OCI-M1 (cell line): ENCODE data around the gene TMEM204.

Experiments
- DNase-seq: peaks from one replicate; lab custom pipeline; 2025; lab: John Stamatoyannopoulos, UW

The TMEM204 gene

DNA sequence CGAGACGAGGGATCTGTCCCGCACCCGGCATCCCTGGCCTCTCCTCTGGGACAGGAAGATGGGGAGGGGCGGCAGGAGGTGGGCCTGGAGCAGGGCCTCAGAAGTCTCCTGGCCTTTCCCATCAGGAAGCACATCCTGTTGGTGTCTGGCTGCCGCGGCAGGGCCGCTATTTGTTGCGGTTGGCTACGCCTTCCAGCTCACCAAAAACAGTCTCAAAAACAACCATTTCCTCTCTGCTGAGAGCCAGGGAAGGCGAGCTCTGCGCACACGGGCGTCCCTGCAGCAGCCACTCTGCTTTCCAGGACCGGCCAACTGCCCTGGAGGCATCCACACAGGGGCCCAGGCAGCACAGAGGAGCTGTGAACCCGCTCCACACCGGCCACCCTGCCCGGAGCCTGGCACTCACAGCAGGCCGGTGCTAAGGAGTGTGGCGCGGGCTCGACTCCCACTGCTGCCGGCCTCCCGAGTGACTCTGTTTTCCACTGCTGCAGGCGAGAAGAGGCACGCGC is at the start of gene TMEM204:
Gene TMEM204 (plus strand): TSS at position 224 of the 509 bp plus-strand sequence. CDS start 610 bp downstream, outside the sequence.
- DNase-seq, result no peak

DNA sequence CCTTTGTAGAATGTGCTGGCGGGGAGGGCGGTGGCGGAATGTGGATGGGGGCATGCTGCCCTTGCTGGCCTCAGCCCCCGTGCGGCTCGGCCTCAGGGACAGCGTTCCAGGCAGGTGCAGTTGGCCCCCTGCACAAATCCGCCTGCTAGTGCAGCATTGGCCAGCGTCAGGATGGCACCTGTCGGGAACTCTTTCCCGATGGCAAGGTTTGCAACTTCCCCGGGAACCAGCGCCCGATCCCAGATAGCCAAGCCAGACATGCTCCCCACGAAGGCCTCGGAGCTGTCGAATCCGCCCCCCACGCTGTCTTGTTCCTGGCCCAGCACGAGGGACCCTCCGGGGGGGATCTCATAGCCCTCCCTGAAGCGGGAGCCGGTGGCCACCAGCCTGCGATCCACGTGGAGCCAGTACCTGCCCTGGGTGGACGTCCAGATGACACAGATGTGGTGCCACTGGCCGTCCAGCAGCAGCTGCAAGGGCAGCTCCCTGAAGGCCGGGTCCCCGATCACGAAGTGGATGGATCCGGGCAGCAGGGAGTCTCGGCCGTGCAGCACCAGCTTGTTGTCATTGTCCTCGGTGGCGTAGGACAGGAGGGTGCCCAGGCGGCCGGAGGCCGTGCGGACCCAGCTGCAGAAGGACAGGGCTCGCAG is 47.5 kb upstream of the TMEM204 start:
- DNase-seq, result no peak

GRCh38 chr16:1486551-1487390 is 46.7 kb upstream of the TMEM204 start:
- DNase-seq, result no peak

GRCh38 chr16:1487395-1488053 is 45.9 kb upstream of the TMEM204 start:
- DNase-seq, result no peak

GRCh38 chr16:1488054-1488601 is 45.3 kb upstream of the TMEM204 start:
- no peak for DNase-seq

GRCh38 chr16:1488619-1489018 is 44.8 kb upstream of the TMEM204 start, which contains the start of gene PTX4:
Gene PTX4 (minus strand): TSS chr16:1488944. CDS start chr16:1488909, 35 bp downstream.
- DNase-seq, result no peak

- DNase-seq, result no peak
These were observed 44.4 kb upstream of the TMEM204 start for GRCh38 chr16:1489077-1489476.

DNA sequence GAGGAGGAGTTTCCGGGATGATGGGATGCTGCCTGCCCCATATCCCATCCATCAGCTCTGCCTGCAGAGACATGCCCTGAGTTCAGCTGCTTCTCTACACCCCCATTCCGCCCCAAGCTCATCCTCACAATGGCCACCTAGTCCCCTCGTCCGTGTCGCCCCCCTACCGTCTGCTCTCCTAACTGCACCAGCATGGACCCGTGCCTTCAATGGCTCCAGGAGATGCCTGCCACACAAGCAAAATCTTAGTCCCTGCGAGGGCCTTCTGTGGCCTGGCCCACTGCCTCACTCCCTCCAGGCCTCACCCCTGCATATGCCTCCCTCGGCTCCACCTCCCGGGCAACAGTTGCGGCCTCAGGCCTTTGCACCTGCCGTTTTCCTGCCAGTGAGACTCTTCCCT is 42.1 kb upstream of the TMEM204 start:
- no peak for DNase-seq

DNA sequence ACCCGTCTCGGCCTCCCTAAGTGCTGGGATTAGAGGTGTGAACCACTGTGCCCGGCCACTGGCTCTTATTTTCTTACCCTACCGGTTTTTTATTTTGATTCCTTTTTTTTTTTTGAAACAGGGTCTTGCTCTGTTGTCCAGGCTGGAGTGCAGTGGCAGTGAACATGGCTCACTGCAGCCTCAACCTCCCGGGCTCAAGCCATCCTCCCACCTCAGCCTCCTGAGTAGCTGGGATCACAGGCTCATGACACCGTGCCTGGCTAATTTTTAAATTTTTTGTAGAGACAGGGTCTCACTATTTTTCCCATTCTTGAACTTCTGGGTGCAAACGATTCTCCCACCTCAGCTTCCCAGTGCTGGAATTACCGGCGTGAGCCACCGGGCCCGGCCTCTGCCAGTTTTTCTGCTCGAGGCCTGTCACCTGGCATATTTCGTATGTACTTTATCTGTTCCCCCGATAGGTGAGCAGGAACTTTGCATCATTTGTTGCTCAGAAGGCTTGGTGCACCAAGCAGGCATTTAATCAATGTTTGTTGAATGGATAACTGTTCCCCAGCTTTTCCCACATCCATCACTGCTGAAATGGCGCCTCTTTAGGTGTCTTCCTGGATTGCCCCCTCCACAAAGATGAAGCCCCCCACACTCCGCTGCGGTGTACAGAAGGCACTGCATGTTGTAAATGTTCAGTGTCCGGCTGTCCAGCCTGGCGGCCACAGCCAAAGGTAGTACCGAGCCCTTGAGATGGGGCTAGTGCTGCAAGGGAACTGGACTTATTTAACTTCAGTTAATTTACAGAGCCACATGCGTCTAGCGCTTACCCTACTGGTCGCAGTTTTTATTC is 41.2 kb upstream of the TMEM204 start:
- DNase-seq, result no peak

GRCh38 chr16:1492923-1493745 is 40.3 kb upstream of the TMEM204 start, which contains the start of gene TELO2:
Gene TELO2 (plus strand): TSS chr16:1493360. CDS start chr16:1494282, 922 bp downstream.
- DNase-seq, result peak; percentile 86

DNA sequence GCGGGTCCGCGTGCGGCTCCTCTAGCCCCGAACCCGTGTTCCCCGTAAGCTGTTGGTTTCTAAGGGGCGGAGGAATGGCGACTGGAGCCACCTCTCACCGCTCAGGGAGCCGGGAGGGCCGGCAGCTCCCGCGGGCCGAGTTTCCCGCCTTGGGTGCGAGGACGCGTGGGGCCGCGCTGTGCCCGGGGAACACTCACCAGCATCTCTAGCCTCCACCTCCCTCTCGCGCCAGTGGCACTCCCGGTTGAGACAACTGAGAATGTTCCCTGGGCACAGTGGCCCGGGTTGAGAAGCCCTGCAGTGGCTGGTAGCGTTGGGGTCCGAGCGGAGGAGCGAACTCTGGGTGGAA is 39.7 kb upstream of the TMEM204 start:
- DNase-seq, result peak; percentile 51

DNA sequence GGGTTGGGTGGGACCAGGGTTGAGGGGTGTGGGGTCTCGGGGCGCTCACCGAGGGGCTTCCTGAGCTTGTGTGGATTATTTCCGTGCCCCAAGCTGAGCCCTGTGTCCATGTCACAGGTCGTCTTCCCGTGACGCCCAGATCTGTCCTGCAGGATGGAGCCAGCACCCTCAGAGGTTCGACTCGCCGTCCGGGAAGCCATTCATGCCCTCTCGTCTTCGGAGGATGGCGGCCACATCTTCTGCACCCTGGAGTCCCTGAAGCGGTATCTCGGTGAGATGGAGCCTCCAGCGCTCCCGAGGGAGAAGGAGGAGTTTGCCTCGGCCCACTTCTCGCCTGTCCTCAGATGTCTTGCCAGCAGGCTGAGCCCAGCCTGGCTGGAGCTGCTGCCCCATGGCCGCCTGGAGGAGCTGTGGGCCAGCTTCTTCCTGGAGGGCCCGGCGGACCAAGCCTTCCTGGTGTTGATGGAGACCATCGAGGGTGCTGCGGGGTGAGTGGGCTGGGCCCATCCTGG is 39.3 kb upstream of the TMEM204 start:
- peak; percentile 13 for DNase-seq

DNA sequence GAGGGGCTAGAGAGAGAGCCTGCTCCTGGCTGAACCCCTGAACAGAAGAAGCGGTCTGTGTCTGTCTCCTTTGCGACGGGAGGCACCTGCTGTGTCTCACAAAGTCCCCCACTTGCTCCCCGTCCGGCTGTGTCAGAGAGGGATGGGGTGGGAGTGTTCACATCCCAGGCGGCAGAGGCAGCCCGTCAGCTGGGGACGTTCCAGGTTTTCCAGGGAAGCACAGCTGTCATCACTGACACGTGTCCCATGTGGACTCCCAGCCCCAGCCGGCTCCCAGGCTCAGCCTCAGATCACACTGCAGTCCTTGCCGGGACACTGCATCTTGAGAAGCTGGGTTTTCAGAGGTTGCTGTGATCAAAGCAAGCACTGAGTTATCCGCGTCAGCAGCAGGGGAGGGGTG is 38.8 kb upstream of the TMEM204 start:
- no peak for DNase-seq

- DNase-seq, result no peak
These were observed 38.1 kb upstream of the TMEM204 start for GRCh38 chr16:1495211-1495888.

- no peak for DNase-seq
These were observed 37.6 kb upstream of the TMEM204 start for GRCh38 chr16:1495889-1496262.

DNA sequence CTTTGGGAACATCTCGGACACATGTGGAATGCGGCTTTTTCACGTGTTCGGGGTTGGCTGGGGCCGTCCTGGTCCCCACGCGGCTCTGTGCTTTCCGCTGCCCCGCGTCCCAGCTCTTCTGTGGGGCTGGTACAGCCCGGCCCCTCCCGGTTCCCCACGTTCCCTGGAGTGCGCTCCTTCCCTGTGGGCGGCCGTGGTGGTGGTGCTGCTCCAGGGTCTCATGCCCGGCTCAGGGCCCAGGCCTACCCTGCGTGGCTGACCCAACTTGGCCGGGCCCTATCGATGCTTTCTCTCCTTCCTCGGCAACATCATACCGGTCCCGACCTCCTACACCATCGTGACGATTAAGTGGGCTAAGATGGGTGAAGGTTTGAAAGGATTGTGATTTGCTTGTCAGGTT is 37.0 kb upstream of the TMEM204 start:
- DNase-seq, result no peak

GRCh38 chr16:1497014-1497598 is 36.4 kb upstream of the TMEM204 start:
- DNase-seq, result no peak

DNA sequence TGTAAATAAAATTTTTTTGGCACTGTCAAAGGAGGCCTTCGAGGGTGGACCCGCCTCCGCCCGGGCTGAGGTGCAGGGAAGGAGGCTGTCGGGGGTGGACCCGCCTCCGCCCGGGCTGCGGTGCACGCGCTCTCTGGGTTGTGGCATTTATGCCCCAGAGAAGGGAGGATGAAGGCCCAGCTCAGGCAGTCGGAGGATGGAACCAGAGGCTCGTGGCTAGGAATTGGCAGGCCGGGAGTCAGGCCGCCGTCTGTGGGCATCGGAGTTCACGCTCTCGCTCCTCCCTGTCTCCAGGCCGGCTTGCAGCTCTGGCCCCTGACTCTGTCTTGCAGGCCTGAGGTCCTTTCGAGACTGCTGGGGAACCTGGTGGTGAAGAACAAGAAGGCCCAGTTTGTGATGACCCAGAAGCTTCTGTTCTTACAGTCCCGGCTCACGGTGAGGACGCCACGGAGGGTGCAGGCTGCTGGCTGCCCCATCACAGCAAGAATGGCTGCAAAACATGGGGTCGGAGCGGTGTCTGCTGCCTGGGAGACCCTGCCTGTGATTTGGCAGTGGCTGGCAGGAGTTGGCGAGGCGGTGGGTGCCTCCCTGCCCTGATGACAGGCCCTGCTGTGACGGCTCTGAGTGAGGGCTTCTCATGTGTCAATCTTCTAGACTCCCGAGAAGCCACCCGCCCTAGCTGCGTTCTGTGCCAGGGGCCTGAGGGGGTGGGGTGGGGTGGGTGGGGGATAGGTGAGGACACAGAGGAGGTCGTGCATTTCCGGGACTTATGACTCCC is 34.4 kb upstream of the TMEM204 start:
- no peak for DNase-seq
